HEK293 (cell line): ENCODE data around the gene UNC13A.
A peak's percentile ranks its signal among the peaks of the same experiment; 100 is the strongest.

Experiments
- CTCF ChIA-PET: fragments of 350-600 bp; formaldehyde crosslinking; extraction: SDS; loops from one replicate; lab custom pipeline; 2021; ENCODE audit warnings: antibody characterized with exemption; lab: Yijun Ruan, JAX
- POLR2A ChIA-PET: fragments of 300-600 bp; formaldehyde crosslinking; extraction: SDS; loops from one replicate; lab custom pipeline; 2020; ENCODE audit warnings: antibody characterized with exemption, inconsistent platforms; lab: Yijun Ruan, JAX
- H3K27ac ChIP-seq: fragments of 200-500 bp; sonication (Bioruptor generic); 2 replicates; pipeline ENCODE4 v1.5.1; 2014; ENCODE audit warnings: low read depth, low read length, control low read depth, inconsistent platforms; ENCODE audit errors: extremely low read depth
- H3K36me3 ChIP-seq, 2 experiments: fragments of 200-500 bp in 1 of 2; sonication (Bioruptor generic) in 1 of 2; 1 replicate in 1 of 2; 2 replicates in 1 of 2; pipeline ENCODE4 v1.5.1; 2014 to 2017; ENCODE audit warnings: inconsistent platforms in 2 of 2, low read length in 2 of 2; ENCODE audit not compliant: control insufficient read depth in 2 of 2, insufficient read depth in 1 of 2
- H3K4me1 ChIP-seq: fragments of 200-500 bp; sonication (Bioruptor generic); 2 replicates; pipeline ENCODE4 v1.5.1; 2014; ENCODE audit warnings: mild to moderate bottlenecking, low read length, inconsistent platforms; ENCODE audit not compliant: control insufficient read depth, insufficient read depth
- H3K4me3 ChIP-seq: 2 replicates; pipeline ENCODE4 v1.5.1; 2011; ENCODE audit warnings: low read depth, mild to moderate bottlenecking, control low read depth, low read length, moderate library complexity
- H3K9me3 ChIP-seq: fragments of 200-500 bp; sonication (Bioruptor generic); 2 replicates; pipeline ENCODE4 v1.5.1; 2014; ENCODE audit warnings: low read depth, low read length, inconsistent platforms; ENCODE audit not compliant: control insufficient read depth, insufficient read depth
- AEBP2 ChIP-seq: fragments of 450-650 bp; formaldehyde crosslinking; IDR thresholded peaks from 2 replicates; pipeline ENCODE4 v1.5.1; 2016; ENCODE audit warnings: missing biosample characterization, missing genetic modification characterization, borderline replicate concordance
- BCL11A ChIP-seq: fragments of 450-650 bp; formaldehyde crosslinking; IDR thresholded peaks from 2 replicates; pipeline ENCODE4 v1.5.1; 2016; ENCODE audit warnings: low read depth, missing biosample characterization, missing genetic modification characterization
- GLIS1 ChIP-seq: fragments of 450-650 bp; formaldehyde crosslinking; IDR thresholded peaks from 2 replicates; pipeline ENCODE4 v1.5.1; 2016; ENCODE audit warnings: missing biosample characterization, missing genetic modification characterization
- HOXD13 ChIP-seq: sonication (generic); formaldehyde crosslinking; IDR thresholded peaks from 2 replicates; pipeline ENCODE4 v1.8.0; 2022; ENCODE audit warnings: missing genetic modification reagents, borderline replicate concordance
- PRDM1 ChIP-seq: fragments of 450-650 bp; formaldehyde crosslinking; IDR thresholded peaks from 2 replicates; pipeline ENCODE4; 2016; ENCODE audit warnings: missing biosample characterization, missing genetic modification characterization
- SCRT1 ChIP-seq: fragments of 450-650 bp; formaldehyde crosslinking; IDR thresholded peaks from 2 replicates; pipeline ENCODE4 v1.5.1; 2016; ENCODE audit warnings: missing biosample characterization, missing genetic modification characterization, borderline replicate concordance
- ZBTB11 ChIP-seq: fragments of 450-650 bp; formaldehyde crosslinking; conservative IDR thresholded peaks from 2 replicates; pipeline ENCODE4 v1.5.1; 2016; ENCODE audit warnings: low read depth, missing biosample characterization, missing genetic modification characterization
- ZBTB17 ChIP-seq: fragments of 450-650 bp; formaldehyde crosslinking; IDR thresholded peaks from 2 replicates; pipeline ENCODE4 v1.5.1; 2016; ENCODE audit warnings: missing biosample characterization, missing genetic modification characterization
- ZBTB21 ChIP-seq: fragments of 450-650 bp; formaldehyde crosslinking; IDR thresholded peaks from 2 replicates; pipeline ENCODE4 v1.5.1; 2017; ENCODE audit warnings: missing biosample characterization, missing genetic modification characterization
- ZBTB26 ChIP-seq: fragments of 450-650 bp; formaldehyde crosslinking; optimal IDR thresholded peaks from 2 replicates; pipeline ENCODE3; 2016; ENCODE audit warnings: missing biosample characterization, mild to moderate bottlenecking, missing genetic modification characterization
- ZBTB8A ChIP-seq: fragments of 450-650 bp; formaldehyde crosslinking; IDR thresholded peaks from 2 replicates; pipeline ENCODE4 v1.5.1; 2016; ENCODE audit warnings: missing biosample characterization, missing genetic modification characterization
- ZEB2 ChIP-seq: fragments of 450-650 bp; formaldehyde crosslinking; IDR thresholded peaks from 2 replicates; pipeline ENCODE4 v1.5.1; 2016; ENCODE audit warnings: missing biosample characterization, missing genetic modification characterization
- ZNF132 ChIP-seq: fragments of 450-650 bp; formaldehyde crosslinking; IDR thresholded peaks from 2 replicates; pipeline ENCODE4 v1.5.1; 2017; ENCODE audit warnings: missing biosample characterization, missing genetic modification characterization, borderline replicate concordance
- ZNF174 ChIP-seq: fragments of 450-650 bp; formaldehyde crosslinking; IDR thresholded peaks from 2 replicates; pipeline ENCODE4 v1.5.0; 2017; ENCODE audit warnings: missing biosample characterization, mild to moderate bottlenecking, missing genetic modification characterization
- ZNF24 ChIP-seq: fragments of 450-650 bp; formaldehyde crosslinking; IDR thresholded peaks from 2 replicates; pipeline ENCODE4 v1.5.1; 2016; ENCODE audit warnings: missing biosample characterization, missing genetic modification characterization
- ZNF473 ChIP-seq: fragments of 450-650 bp; formaldehyde crosslinking; IDR thresholded peaks from 2 replicates; pipeline ENCODE4 v1.5.1; 2017; ENCODE audit warnings: missing biosample characterization, missing genetic modification characterization
- ZNF529 ChIP-seq: fragments of 450-650 bp; formaldehyde crosslinking; IDR thresholded peaks from 2 replicates; pipeline ENCODE4 v1.5.1; 2017; ENCODE audit warnings: missing genetic modification characterization, missing biosample characterization; ENCODE audit not compliant: insufficient replicate concordance
- ZNF558 ChIP-seq: fragments of 450-650 bp; formaldehyde crosslinking; IDR thresholded peaks from 2 replicates; pipeline ENCODE4 v1.5.1; 2016; ENCODE audit warnings: missing biosample characterization, missing genetic modification characterization
- ZNF561 ChIP-seq: fragments of 450-650 bp; IDR thresholded peaks from 2 replicates; pipeline ENCODE4 v1.5.1; 2018; ENCODE audit warnings: missing biosample characterization, missing genetic modification characterization, borderline replicate concordance
- ZNF585B ChIP-seq: fragments of 450-650 bp; formaldehyde crosslinking; IDR thresholded peaks from 2 replicates; pipeline ENCODE4 v1.5.1; 2016; ENCODE audit warnings: missing biosample characterization, missing genetic modification characterization
- ZNF610 ChIP-seq: fragments of 450-650 bp; formaldehyde crosslinking; IDR thresholded peaks from 2 replicates; pipeline ENCODE4 v1.5.1; 2016; ENCODE audit warnings: missing biosample characterization, missing genetic modification characterization, borderline replicate concordance
- ZNF621 ChIP-seq: fragments of 450-650 bp; formaldehyde crosslinking; IDR thresholded peaks from 2 replicates; pipeline ENCODE4 v1.5.1; 2017; ENCODE audit warnings: missing biosample characterization, missing genetic modification characterization
- ZNF623 ChIP-seq: fragments of 450-650 bp; formaldehyde crosslinking; IDR thresholded peaks from 2 replicates; pipeline ENCODE4 v1.5.1; 2016; ENCODE audit warnings: missing biosample characterization, missing genetic modification characterization
- ZNF645 ChIP-seq: fragments of 450-650 bp; formaldehyde crosslinking; IDR thresholded peaks from 2 replicates; pipeline ENCODE4; 2016; ENCODE audit warnings: missing biosample characterization, missing genetic modification characterization
- ZNF654 ChIP-seq: fragments of 450-650 bp; formaldehyde crosslinking; IDR thresholded peaks from 2 replicates; pipeline ENCODE4 v1.5.1; 2016; ENCODE audit warnings: low read depth, missing biosample characterization, missing genetic modification characterization
- ZNF830 ChIP-seq: fragments of 450-650 bp; IDR thresholded peaks from 2 replicates; pipeline ENCODE4 v1.5.0; 2018; ENCODE audit warnings: missing biosample characterization, missing genetic modification characterization, low read depth, mild to moderate bottlenecking, moderate library complexity
- ZNF843 ChIP-seq: fragments of 450-650 bp; formaldehyde crosslinking; IDR thresholded peaks from 2 replicates; pipeline ENCODE4 v1.5.1; 2016; ENCODE audit warnings: missing biosample characterization, missing genetic modification characterization

UNC13A gene

GRCh38 chr19:17556995-17557394 is 131.2 kb downstream of the UNC13A start:
- Histone ChIP-seq H3K4me3 (no peak overlapping the region), H3K4me1 (no peaks in the 10 kb centered on the region; the same call in 1 of the 2 replicates), H3K9me3 (no peaks in the 10 kb centered on the region), H3K27ac (no peak overlapping the region), H3K36me3 (peaks cover 23 to 35% of the 10 kb centered on the region in 2 experiments)
- CTCF ChIA-PET = interaction anchor here (0.7 to 2.4 kb wide), 5 partner anchors 17 to 290 kb away, joined by 3 to 25 read pairs (median 8); no protein-coding TSS in a partner anchor
- TF ChIP-seq SCRT1 (no peak), ZBTB21 (tag by site-specific recombination) (no peak), ZNF473 (tag by site-specific recombination) (no peak), HOXD13 (CRISPR knock-in tag) (no peak), ZBTB17 (tag by site-specific recombination) (no peak), ZNF174 (tag by site-specific recombination) (no peak), ZNF654 (tag by site-specific recombination) (no peak), ZNF621 (tag by site-specific recombination) (no peak)
- POLR2A ChIA-PET = interaction anchor here (2.1 kb wide), 1 partner anchor 23 kb away, joined by 7 read pairs; no protein-coding TSS in a partner anchor

GRCh38 chr19:17555929-17556813 is 132.0 kb downstream of the UNC13A start:
- H3K4me3 ChIP-seq = peak overlapping the region; percentile 88
- no peaks in the 10 kb centered on the region; the same call in 1 of the 2 replicates for H3K4me1 ChIP-seq
- H3K9me3 ChIP-seq = no peaks in the 10 kb centered on the region
- H3K36me3 ChIP-seq = peaks cover 20 to 27% of the 10 kb centered on the region in 2 experiments
- CTCF ChIA-PET = interaction anchor here (0.6 to 2.4 kb wide), 6 partner anchors 18 to 289 kb away, joined by 3 to 25 read pairs (median 6); no protein-coding TSS in a partner anchor
- POLR2A ChIA-PET = interaction anchor here (0.5 to 2.1 kb wide), 3 partner anchors 18 to 211 kb away, joined by 3 to 7 read pairs (median 3); no protein-coding TSS in a partner anchor
- peak overlapping the region; percentile 56; the same call in 1 of the 2 replicates for H3K27ac ChIP-seq
- TF ChIP-seq ZBTB8A (tag by site-specific recombination) (peak; percentile 89), ZNF24 (tag by site-specific recombination) (no peak), ZNF132 (no peak), ZNF645 (tag by site-specific recombination) (no peak), ZBTB26 (tag by site-specific recombination) (peak; percentile 97), ZNF843 (tag by site-specific recombination) (0 out of 2 replicates have a peak, but pooled peaks have one; percentile 16), ZEB2 (tag by site-specific recombination) (no peak; the same call in 1 of the 2 replicates), ZNF610 (tag by site-specific recombination) (no peak), ZNF561 (no peak), ZNF621 (tag by site-specific recombination) (no peak), AEBP2 (tag by site-specific recombination) (no peak), ZNF654 (tag by site-specific recombination) (no peak), ZNF623 (tag by site-specific recombination) (no peak), ZNF529 (tag by site-specific recombination) (no peak), PRDM1 (tag by site-specific recombination) (no peak), ZNF585B (tag by site-specific recombination) (no peak), ZNF830 (tag by site-specific recombination) (no peak), ZNF558 (tag by site-specific recombination) (no peak), BCL11A (tag by site-specific recombination) (no peak), GLIS1 (tag by site-specific recombination) (peak; percentile 69), ZBTB11 (tag by site-specific recombination) (no peak)
